K562 (cell line): Measurements from ENCODE around the gene MLLT11. TPM values are rescaled to one million over a fixed set of nuclear protein-coding genes. Genes with fewer than 3 reads are reported as not detected.

Source experiments
- ARID1B ChIP-seq: fragments of 450-650 bp; IDR thresholded peaks from 2 replicates; pipeline ENCODE4 v1.6.1; 2016; ENCODE audit warnings: antibody characterized with exemption, mild to moderate bottlenecking, inconsistent platforms
- ELK1 ChIP-seq: sonication (generic); formaldehyde crosslinking; IDR thresholded peaks from 2 replicates; pipeline ENCODE4 v1.8.1; 2022; ENCODE audit warnings: missing genetic modification reagents
- HMGN3 ChIP-seq: IDR thresholded peaks from 2 replicates; pipeline ENCODE4 v1.6.1; 2011; ENCODE audit warnings: borderline replicate concordance, low read depth, mild to moderate bottlenecking, mixed read lengths, low read length; ENCODE audit not compliant: insufficient read length; ENCODE audit errors: extremely low read depth
- HNRNPH1 ChIP-seq: fragments of 200-400 bp; formaldehyde crosslinking; optimal IDR thresholded peaks from 2 replicates; pipeline ENCODE3; 2017; ENCODE audit warnings: low read depth, mild to moderate bottlenecking, low read length, moderate library complexity
- IFI16 ChIP-seq: fragments of 250-450 bp; sonication (Bioruptor Pico); IDR thresholded peaks from 2 replicates; pipeline ENCODE4 v2.1.2; 2022; ENCODE audit warnings: mild to moderate bottlenecking, inconsistent platforms
- MBD2 ChIP-seq: sonication (generic); IDR thresholded peaks from 2 replicates; pipeline ENCODE4 v1.6.1; 2016; ENCODE audit warnings: low read depth, borderline replicate concordance
- NCOA4 ChIP-seq: fragments of 450-650 bp; IDR thresholded peaks from 2 replicates; pipeline ENCODE4 v1.6.1; 2018; ENCODE audit warnings: mild to moderate bottlenecking; ENCODE audit not compliant: partially characterized antibody
- NCOA6 ChIP-seq: fragments of 450-650 bp; IDR thresholded peaks from 2 replicates; pipeline ENCODE4 v1.6.1; 2017; ENCODE audit warnings: mild to moderate bottlenecking
- NONO ChIP-seq, 2 experiments: fragments of 200-400 bp in 1 of 2; fragments of 450-650 bp in 1 of 2; formaldehyde crosslinking in 1 of 2; IDR thresholded peaks; 2 replicates each; pipeline ENCODE4 v1.6.1; 2017; ENCODE audit warnings: low read depth in 2 of 2, mild to moderate bottlenecking in 2 of 2, moderate library complexity in 2 of 2, low read length in 1 of 2
- NR3C1 ChIP-seq: sonication (generic); formaldehyde crosslinking; IDR thresholded peaks from 2 replicates; pipeline ENCODE4 v1.8.1; 2022; ENCODE audit warnings: missing genetic modification reagents
- NRF1 ChIP-seq, 2 experiments: fragments of 450-650 bp; IDR thresholded peaks in 1 of 2; conservative IDR thresholded peaks in 1 of 2; 2 replicates each; pipeline ENCODE4 v1.6.1; 2014; ENCODE audit warnings: mild to moderate bottlenecking in 2 of 2
- PBX2 ChIP-seq, 2 experiments: IDR thresholded peaks in 1 of 2; conservative IDR thresholded peaks in 1 of 2; 2 replicates each; pipeline ENCODE4 v1.6.1; 2016; ENCODE audit warnings: low read depth in 2 of 2, mild to moderate bottlenecking in 1 of 2, missing compliant biosample characterization in 1 of 2, missing genetic modification characterization in 1 of 2, moderate library complexity in 1 of 2
- POLR2A ChIP-seq: fragments of 450-650 bp; conservative IDR thresholded peaks from 2 replicates; pipeline ENCODE4 v1.6.1; 2016
- SMARCA4 ChIP-seq: fragments of 450-650 bp; IDR thresholded peaks from 2 replicates; pipeline ENCODE4 v1.6.1; 2016
- SREBF2 ChIP-seq: sonication (generic); formaldehyde crosslinking; IDR thresholded peaks from 2 replicates; pipeline ENCODE4 v1.4.0; 2020; ENCODE audit warnings: mild to moderate bottlenecking, missing genetic modification reagents
- THAP12 ChIP-seq: fragments of 250-450 bp; sonication (Bioruptor Pico); IDR thresholded peaks from 2 replicates; pipeline ENCODE4 v1.9.0; 2021; ENCODE audit warnings: mild to moderate bottlenecking, inconsistent platforms
- ZNF592 ChIP-seq: fragments of 450-650 bp; IDR thresholded peaks from 2 replicates; pipeline ENCODE4 v1.6.1; 2017; ENCODE audit warnings: antibody characterized with exemption, mild to moderate bottlenecking
- polyA plus RNA-seq, 8 experiments: library from polyadenylated mRNA; depleted of rRNA in 4 of 8; stranded (reverse) in 5 of 8; unstranded in 3 of 8; fragments of >200 nt; fragmentation: Nextera tagmentation in 2 of 8; fragmentation: Illumina TruSeq in 1 of 8; extraction: Ambion mirVana in 2 of 8; extraction: Trizol in 1 of 8; gene quantifications; 2 replicates each; pipeline versions ENCODE4 v1.2.1 to v1.2.3, GENCODE V29; 2011 to 2014; ENCODE audit warnings: inconsistent platforms in 1 of 8, missing spikeins in 1 of 8
- total RNA-seq, 7 experiments: library from RNA; depleted of rRNA in 6 of 7; stranded (reverse); fragments of >200 nt in 6 of 7; fragmentation: Illumina TruSeq in 2 of 7; extraction: Trizol in 2 of 7; gene quantifications; 2 replicates each; pipeline versions ENCODE4 v1.2.1 to v1.2.3, GENCODE V29; 2011 to 2021; ENCODE audit warnings: low replicate concordance in 1 of 7

MLLT11 gene
- total and polyA plus RNA-seq, 9 of the 15 experiments (the other 6 are each of a cell fraction or from before 2014, with no cell fraction given), result 12.1 to 91.0 (median 22.0) TPM

GRCh38 chr1:151062741-151063371, 2.7 kb downstream of the MLLT11 start (continued):
- no peak for TF ChIP-seq PBX2 (CRISPR knock-in tag; IDR thresholded peaks at IDR 0.05; ENCODE audit: low read depth)
- no peak for TF ChIP-seq PBX2 (tag; conservative IDR thresholded peaks at IDR 0.05; ENCODE audit: low read depth)
- TF ChIP-seq SREBF2 (CRISPR knock-in tag), result no peak
- TF ChIP-seq NCOA4, result no peak
- no peak for TF ChIP-seq POLR2A
- no peak for TF ChIP-seq NONO (IDR thresholded peaks at IDR 0.05; ENCODE audit: low read depth in 2 of 2, low read length in 1 of 2)
- no peak for TF ChIP-seq NCOA6
- TF ChIP-seq ZNF592, result peak; percentile 75
- TF ChIP-seq NR3C1 (CRISPR knock-in tag), result no peak
- no peak for TF ChIP-seq THAP12 (CRISPR knock-in tag)
- TF ChIP-seq NRF1 (conservative IDR thresholded peaks at IDR 0.05 in 1 of 2, IDR thresholded peaks at IDR 0.05 in 1 of 2), result 0 out of 4 replicates have a peak, but pooled peaks of 1 of the 2 experiments have one; percentile 15
- TF ChIP-seq IFI16 (CRISPR knock-in tag), result no peak
- no peak for TF ChIP-seq HMGN3
- no peak for TF ChIP-seq HNRNPH1
- peak; percentile 72; the same call in 1 of the 2 replicates for TF ChIP-seq SMARCA4
- peak; percentile 38; the same call in 1 of the 2 replicates for TF ChIP-seq ARID1B
- no peak for TF ChIP-seq MBD2
- TF ChIP-seq ELK1, result no peak
